ENCODE results near the gene MMP10. TPM values are rescaled to one million over a fixed set of nuclear protein-coding genes. Genes with fewer than 3 reads are reported as not detected.

Gene MMP10
- total and polyA plus RNA-seq, 2 experiments from 2014 or later: 0.10 TPM; not detected in 1

DNA sequence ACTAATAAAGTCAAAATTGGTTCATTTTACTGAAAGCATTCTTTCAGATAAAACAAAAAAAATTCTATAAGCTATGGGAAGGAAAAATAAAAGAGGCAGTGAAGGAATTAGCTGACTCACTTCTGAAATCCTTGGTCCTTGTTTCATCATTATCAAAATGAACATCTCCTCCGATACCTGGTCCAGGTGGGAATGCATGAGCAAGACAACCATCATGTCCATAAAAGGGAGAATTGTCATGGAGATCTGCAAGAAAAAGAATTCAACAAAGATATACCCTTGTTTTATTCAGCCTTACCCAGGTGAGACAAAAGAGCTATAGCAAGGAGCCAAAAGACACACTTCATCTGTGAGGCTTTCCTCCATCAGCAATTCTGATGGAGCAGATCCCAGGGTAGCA lies 27.2 kb downstream of the MMP10 start (continued):
- TF ChIP-seq, protein P1, sequence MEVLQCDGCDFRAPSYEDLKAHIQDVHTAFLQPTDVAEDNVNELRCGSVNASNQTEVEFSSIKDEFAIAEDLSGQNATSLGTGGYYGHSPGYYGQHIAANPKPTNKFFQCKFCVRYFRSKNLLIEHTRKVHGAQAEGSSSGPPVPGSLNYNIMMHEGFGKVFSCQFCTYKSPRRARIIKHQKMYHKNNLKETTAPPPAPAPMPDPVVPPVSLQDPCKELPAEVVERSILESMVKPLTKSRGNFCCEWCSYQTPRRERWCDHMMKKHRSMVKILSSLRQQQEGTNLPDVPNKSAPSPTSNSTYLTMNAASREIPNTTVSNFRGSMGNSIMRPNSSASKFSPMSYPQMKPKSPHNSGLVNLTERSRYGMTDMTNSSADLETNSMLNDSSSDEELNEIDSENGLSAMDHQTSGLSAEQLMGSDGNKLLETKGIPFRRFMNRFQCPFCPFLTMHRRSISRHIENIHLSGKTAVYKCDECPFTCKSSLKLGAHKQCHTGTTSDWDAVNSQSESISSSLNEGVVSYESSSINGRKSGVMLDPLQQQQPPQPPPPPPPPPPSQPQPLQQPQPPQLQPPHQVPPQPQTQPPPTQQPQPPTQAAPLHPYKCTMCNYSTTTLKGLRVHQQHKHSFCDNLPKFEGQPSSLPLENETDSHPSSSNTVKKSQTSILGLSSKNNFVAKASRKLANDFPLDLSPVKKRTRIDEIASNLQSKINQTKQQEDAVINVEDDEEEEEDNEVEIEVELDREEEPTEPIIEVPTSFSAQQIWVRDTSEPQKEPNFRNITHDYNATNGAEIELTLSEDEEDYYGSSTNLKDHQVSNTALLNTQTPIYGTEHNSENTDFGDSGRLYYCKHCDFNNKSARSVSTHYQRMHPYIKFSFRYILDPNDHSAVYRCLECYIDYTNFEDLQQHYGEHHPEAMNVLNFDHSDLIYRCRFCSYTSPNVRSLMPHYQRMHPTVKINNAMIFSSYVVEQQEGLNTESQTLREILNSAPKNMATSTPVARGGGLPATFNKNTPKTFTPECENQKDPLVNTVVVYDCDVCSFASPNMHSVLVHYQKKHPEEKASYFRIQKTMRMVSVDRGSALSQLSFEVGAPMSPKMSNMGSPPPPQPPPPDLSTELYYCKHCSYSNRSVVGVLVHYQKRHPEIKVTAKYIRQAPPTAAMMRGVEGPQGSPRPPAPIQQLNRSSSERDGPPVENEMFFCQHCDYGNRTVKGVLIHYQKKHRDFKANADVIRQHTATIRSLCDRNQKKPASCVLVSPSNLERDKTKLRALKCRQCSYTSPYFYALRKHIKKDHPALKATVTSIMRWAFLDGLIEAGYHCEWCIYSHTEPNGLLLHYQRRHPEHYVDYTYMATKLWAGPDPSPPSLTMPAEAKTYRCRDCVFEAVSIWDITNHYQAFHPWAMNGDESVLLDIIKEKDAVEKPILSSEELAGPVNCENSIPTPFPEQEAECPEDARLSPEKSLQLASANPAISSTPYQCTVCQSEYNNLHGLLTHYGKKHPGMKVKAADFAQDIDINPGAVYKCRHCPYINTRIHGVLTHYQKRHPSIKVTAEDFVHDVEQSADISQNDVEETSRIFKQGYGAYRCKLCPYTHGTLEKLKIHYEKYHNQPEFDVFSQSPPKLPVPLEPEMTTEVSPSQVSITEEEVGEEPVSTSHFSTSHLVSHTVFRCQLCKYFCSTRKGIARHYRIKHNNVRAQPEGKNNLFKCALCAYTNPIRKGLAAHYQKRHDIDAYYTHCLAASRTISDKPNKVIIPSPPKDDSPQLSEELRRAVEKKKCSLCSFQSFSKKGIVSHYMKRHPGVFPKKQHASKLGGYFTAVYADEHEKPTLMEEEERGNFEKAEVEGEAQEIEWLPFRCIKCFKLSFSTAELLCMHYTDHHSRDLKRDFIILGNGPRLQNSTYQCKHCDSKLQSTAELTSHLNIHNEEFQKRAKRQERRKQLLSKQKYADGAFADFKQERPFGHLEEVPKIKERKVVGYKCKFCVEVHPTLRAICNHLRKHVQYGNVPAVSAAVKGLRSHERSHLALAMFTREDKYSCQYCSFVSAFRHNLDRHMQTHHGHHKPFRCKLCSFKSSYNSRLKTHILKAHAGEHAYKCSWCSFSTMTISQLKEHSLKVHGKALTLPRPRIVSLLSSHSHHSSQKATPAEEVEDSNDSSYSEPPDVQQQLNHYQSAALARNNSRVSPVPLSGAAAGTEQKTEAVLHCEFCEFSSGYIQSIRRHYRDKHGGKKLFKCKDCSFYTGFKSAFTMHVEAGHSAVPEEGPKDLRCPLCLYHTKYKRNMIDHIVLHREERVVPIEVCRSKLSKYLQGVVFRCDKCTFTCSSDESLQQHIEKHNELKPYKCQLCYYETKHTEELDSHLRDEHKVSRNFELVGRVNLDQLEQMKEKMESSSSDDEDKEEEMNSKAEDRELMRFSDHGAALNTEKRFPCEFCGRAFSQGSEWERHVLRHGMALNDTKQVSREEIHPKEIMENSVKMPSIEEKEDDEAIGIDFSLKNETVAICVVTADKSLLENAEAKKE (CRISPR knock-in tag; IDR thresholded peaks at IDR 0.05): no peak
- TF ChIP-seq ZNF331 (CRISPR knock-in tag; IDR thresholded peaks at IDR 0.05; ENCODE audit: low read depth): no peak
- TF ChIP-seq EZH2phosphoT487 (IDR thresholded peaks at IDR 0.05; ENCODE audit: unreplicated experiment): no peak
- TF ChIP-seq JUNB (IDR thresholded peaks at IDR 0.05; ENCODE audit: unreplicated experiment): no peak
- no peak for TF ChIP-seq EZH2 (IDR thresholded peaks at IDR 0.05; ENCODE audit: low read depth, unreplicated experiment)
- TF ChIP-seq ZNF114 (CRISPR knock-in tag; IDR thresholded peaks at IDR 0.05): no peak
- no peak for TF ChIP-seq NANOG (IDR thresholded peaks at IDR 0.05; ENCODE audit: borderline replicate concordance)
- TF ChIP-seq CREB1 (CRISPR knock-in tag; IDR thresholded peaks at IDR 0.05; ENCODE audit: low read depth): no peak
- TF ChIP-seq, protein P2, sequence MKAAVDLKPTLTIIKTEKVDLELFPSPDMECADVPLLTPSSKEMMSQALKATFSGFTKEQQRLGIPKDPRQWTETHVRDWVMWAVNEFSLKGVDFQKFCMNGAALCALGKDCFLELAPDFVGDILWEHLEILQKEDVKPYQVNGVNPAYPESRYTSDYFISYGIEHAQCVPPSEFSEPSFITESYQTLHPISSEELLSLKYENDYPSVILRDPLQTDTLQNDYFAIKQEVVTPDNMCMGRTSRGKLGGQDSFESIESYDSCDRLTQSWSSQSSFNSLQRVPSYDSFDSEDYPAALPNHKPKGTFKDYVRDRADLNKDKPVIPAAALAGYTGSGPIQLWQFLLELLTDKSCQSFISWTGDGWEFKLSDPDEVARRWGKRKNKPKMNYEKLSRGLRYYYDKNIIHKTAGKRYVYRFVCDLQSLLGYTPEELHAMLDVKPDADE (IDR thresholded peaks at IDR 0.05): no peak

DNA sequence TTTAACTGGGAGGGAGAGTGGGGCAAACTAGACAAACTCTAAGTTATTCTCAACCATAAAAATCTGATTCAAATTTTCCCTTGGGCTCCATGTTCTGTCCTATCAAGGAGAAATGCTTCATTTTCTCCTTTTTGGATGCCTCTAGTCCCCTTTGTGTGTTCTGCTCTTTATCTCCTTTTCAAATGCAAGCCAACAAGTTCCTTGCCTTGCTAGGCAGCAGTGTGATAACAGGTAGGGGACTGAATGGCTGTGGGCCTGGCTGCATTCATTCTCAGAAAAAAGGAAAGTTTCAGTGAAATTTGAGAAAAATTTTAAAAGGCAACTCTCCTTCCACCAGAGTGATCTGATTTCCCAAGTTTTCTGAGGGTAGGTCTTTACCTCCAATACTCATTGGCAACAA lies 28.8 kb downstream of the MMP10 start:
- peaks cover 1% of the 10 kb centered on the region for H3K27me3 Mint-ChIP-seq (ENCODE audit: insufficient read depth, low read depth, poor library complexity)
- peaks cover 24% of the 10 kb centered on the region for H3K4me1 Mint-ChIP-seq
- H3K27me3 ChIP-seq (ENCODE audit: insufficient read depth): no peaks in the 10 kb centered on the region
- DNase-seq (ENCODE audit: low spot score): peak; percentile 43
- H4K20me1 ChIP-seq (replicated peaks; ENCODE audit: insufficient read depth): no peaks in the 10 kb centered on the region
- H3K79me2 ChIP-seq (replicated peaks; ENCODE audit: insufficient read depth): no peaks in the 10 kb centered on the region; the same call in 1 of the 2 replicates
- H3F3A ChIP-seq (replicated peaks; ENCODE audit: low read depth): no peaks in the 10 kb centered on the region
- peaks cover 10% of the 10 kb centered on the region for H3K9me3 Mint-ChIP-seq
- peak overlapping the region; percentile 76 for H3K27ac Mint-ChIP-seq
- H3K4me2 ChIP-seq: peak overlapping the region; percentile 30; the same call in 1 of the 2 replicates
- no peak overlapping the region for H3K4me3 ChIP-seq
- H3K9me2 ChIP-seq (ENCODE audit: insufficient read depth): no peaks in the 10 kb centered on the region
- H3K27ac ChIP-seq (ENCODE audit: low read depth): peak overlapping the region; percentile 24; the same call in 1 of the 2 replicates
- H3K4me3 Mint-ChIP-seq: no peak overlapping the region
- H3K36me3 ChIP-seq (ENCODE audit: insufficient read depth): no peaks in the 10 kb centered on the region
- ATAC-seq: peak; percentile 93
- H3K36me3 Mint-ChIP-seq (ENCODE audit: low read depth): peaks cover 6% of the 10 kb centered on the region; the same call in 1 of the 3 replicates
- peak overlapping the region; percentile 16; the same call in 1 of the 2 replicates for H2AFZ ChIP-seq
- H3K4me1 ChIP-seq (ENCODE audit: insufficient read depth): peaks cover 35% of the 10 kb centered on the region
- TF ChIP-seq NANOG (IDR thresholded peaks at IDR 0.05; ENCODE audit: borderline replicate concordance) (no peak), JUNB (IDR thresholded peaks at IDR 0.05; ENCODE audit: unreplicated experiment) (no peak)
- TF ChIP-seq, protein P1 (CRISPR knock-in tag; IDR thresholded peaks at IDR 0.05): no peak

Measured in GM23338 (cell line).